Osteoblast (primary cell): ENCODE measurements around the gene BORCS5. TPM values are rescaled to one million over a fixed set of nuclear protein-coding genes. Genes with fewer than 3 reads are reported as not detected.

Experiments used
- DNase-seq: peaks from one replicate; pipeline ENCODE4 v3.0.0; 2011; ENCODE audit warnings: low spot score, mixed read lengths; ENCODE audit not compliant: insufficient read length; ENCODE audit errors: missing footprints
- H2AFZ ChIP-seq: 2 replicates; pipeline ENCODE4 v1.6.0; 2011; ENCODE audit warnings: mild to moderate bottlenecking, low read length
- H3K27ac ChIP-seq: 2 replicates; pipeline ENCODE4 v1.5.1; 2011; ENCODE audit warnings: mild to moderate bottlenecking, low read depth, low read length, moderate library complexity
- H3K27me3 ChIP-seq: 2 replicates; pipeline ENCODE4 v1.6.0; 2012; ENCODE audit warnings: mild to moderate bottlenecking, control low read depth, inconsistent platforms, low read length, moderate library complexity; ENCODE audit not compliant: insufficient read depth
- H3K36me3 ChIP-seq: 2 replicates; pipeline ENCODE4 v1.5.1; 2011; ENCODE audit warnings: mild to moderate bottlenecking, low read length, control low read depth, moderate library complexity; ENCODE audit not compliant: insufficient read depth
- H3K4me1 ChIP-seq: 2 replicates; pipeline ENCODE4 v1.5.1; 2011; ENCODE audit warnings: mild to moderate bottlenecking, low read length, control low read depth, moderate library complexity; ENCODE audit not compliant: insufficient read depth
- H3K4me2 ChIP-seq: 2 replicates; pipeline ENCODE4 v1.6.0; 2011; ENCODE audit warnings: mild to moderate bottlenecking, low read length; ENCODE audit not compliant: insufficient read depth
- H3K4me3 ChIP-seq: fragments of 200-600 bp; sonication (generic); 3 replicates; pipeline ENCODE4 v1.5.1; 2012; ENCODE audit warnings: mild to moderate bottlenecking, low read length, inconsistent platforms; ENCODE audit not compliant: insufficient read depth
- H3K79me2 ChIP-seq: 2 replicates; pipeline ENCODE4 v1.6.0; 2012; ENCODE audit warnings: mild to moderate bottlenecking, low read length, control low read depth, inconsistent platforms; ENCODE audit not compliant: insufficient read depth
- H3K9me3 ChIP-seq: 2 replicates; pipeline ENCODE4 v1.5.1; 2011; ENCODE audit warnings: low read depth, low read length, control low read depth
- H4K20me1 ChIP-seq: 2 replicates; pipeline ENCODE4 v1.6.0; 2012; ENCODE audit warnings: mild to moderate bottlenecking, low read length, control low read depth; ENCODE audit not compliant: insufficient read depth
- CTCF ChIP-seq: IDR thresholded peaks from 2 replicates; pipeline ENCODE4 v1.5.1; 2011; ENCODE audit warnings: mild to moderate bottlenecking, low read depth, low read length, moderate library complexity; ENCODE audit errors: extremely low read depth
- total RNA-seq: library from RNA; depleted of rRNA; stranded (reverse); fragments of >200 nt; gene quantifications from 2 replicates; pipeline ENCODE4 v1.2.3, GENCODE V29; 2012

The BORCS5 gene
- total RNA-seq, 1 donor: 14.8 TPM

GRCh38 chr12:12441429-12441807 is 84.5 kb downstream of the BORCS5 start:
- DNase-seq: no peak
- Histone ChIP-seq H4K20me1 (peaks cover 2% of the 10 kb centered on the region), H3K9me3 (no peaks in the 10 kb centered on the region), H3K27me3 (no peaks in the 10 kb centered on the region), H3K27ac (peak overlapping the region; percentile 68), H3K79me2 (no peaks in the 10 kb centered on the region), H3K4me1 (peaks cover 35% of the 10 kb centered on the region), H3K36me3 (peaks cover 4% of the 10 kb centered on the region), H3K4me3 (no peak overlapping the region), H2AFZ (no peak overlapping the region), H3K4me2 (no peak overlapping the region)
- no peak for TF ChIP-seq CTCF

GRCh38 chr12:12441843-12442461 is 85.1 kb downstream of the BORCS5 start:
- Histone ChIP-seq H3K4me3 (no peak overlapping the region), H3K4me2 (no peak overlapping the region), H3K4me1 (peaks cover 35% of the 10 kb centered on the region), H3K79me2 (no peaks in the 10 kb centered on the region), H3K9me3 (no peaks in the 10 kb centered on the region), H3K36me3 (peaks cover 4% of the 10 kb centered on the region), H4K20me1 (peaks cover 2% of the 10 kb centered on the region), H2AFZ (no peak overlapping the region), H3K27ac (peak overlapping the region; percentile 68), H3K27me3 (no peaks in the 10 kb centered on the region)
- no peak for DNase-seq
- no peak for TF ChIP-seq CTCF

- Histone ChIP-seq H3K27ac (peak overlapping the region; percentile 68), H3K4me2 (peak overlapping the region; percentile 4), H3K9me3 (no peaks in the 10 kb centered on the region), H4K20me1 (peaks cover 2% of the 10 kb centered on the region), H3K36me3 (peaks cover 1% of the 10 kb centered on the region), H3K4me3 (no peak overlapping the region), H3K4me1 (peaks cover 35% of the 10 kb centered on the region), H2AFZ (no peak overlapping the region), H3K79me2 (no peaks in the 10 kb centered on the region), H3K27me3 (no peaks in the 10 kb centered on the region)
- no peak for TF ChIP-seq CTCF
- no peak for DNase-seq
These were observed 85.7 kb downstream of the BORCS5 start for GRCh38 chr12:12442548-12443071.

- Histone ChIP-seq H3K36me3 (no peaks in the 10 kb centered on the region), H2AFZ (no peak overlapping the region), H3K27ac (peak overlapping the region; percentile 68), H4K20me1 (peaks cover 2% of the 10 kb centered on the region), H3K9me3 (no peaks in the 10 kb centered on the region), H3K4me1 (peaks cover 35% of the 10 kb centered on the region), H3K79me2 (no peaks in the 10 kb centered on the region), H3K4me3 (no peak overlapping the region), H3K4me2 (no peak overlapping the region), H3K27me3 (no peaks in the 10 kb centered on the region)
- peak; percentile 67 for DNase-seq
- no peak for TF ChIP-seq CTCF
These were observed 86.6 kb downstream of the BORCS5 start for GRCh38 chr12:12443431-12443878.
